ENCODE data around the gene NOXO1. TPM values are rescaled to one million over a fixed set of nuclear protein-coding genes. Genes with fewer than 3 reads are reported as not detected.

NOXO1 gene
- total and polyA plus RNA-seq, 9 of the 15 experiments (the other 6 are each of a cell fraction or from before 2014, with no cell fraction given): not detected

DNA sequence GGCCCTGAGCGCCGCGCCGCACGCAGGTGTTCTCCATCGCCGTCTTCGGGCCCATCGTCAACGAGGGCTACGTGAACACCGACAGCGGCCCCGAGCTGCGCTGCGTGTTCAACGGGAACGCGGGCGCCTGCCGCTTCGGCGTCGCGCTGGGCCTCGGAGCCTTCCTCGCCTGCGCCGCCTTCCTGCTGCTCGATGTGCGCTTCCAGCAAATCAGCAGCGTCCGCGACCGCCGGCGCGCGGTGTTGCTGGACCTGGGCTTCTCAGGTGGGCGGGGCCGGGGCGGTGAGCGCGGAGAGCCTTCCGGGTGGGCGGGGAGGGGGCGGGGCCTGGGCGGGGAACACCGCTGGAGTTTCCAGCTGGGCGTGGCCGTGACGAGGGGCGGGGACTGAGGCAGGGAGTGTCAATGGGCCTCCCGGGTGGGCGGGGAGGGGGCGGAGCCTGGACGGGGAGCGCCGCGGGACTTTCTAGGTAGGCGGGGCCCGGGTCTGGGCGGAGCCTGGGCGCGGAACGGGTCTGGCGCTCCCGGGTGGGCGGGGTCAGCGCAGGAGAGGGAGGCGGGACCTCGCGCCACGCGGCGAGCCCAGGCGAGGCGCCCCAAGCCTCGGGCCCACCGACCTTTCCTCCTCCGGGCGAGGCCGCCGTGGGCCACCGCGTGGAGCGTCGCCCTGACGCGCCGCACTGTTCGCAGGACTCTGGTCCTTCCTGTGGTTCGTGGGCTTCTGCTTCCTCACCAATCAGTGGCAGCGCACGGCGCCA is 10.9 kb upstream of the NOXO1 start (continued):
- TF ChIP-seq, protein P1, sequence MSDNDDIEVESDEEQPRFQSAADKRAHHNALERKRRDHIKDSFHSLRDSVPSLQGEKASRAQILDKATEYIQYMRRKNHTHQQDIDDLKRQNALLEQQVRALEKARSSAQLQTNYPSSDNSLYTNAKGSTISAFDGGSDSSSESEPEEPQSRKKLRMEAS (CRISPR knock-in tag; IDR thresholded peaks at IDR 0.05): peak; percentile 96
- peak; percentile 31 for TF ChIP-seq FUS (optimal IDR thresholded peaks at IDR 0.05; ENCODE audit: low read depth, low read length)
- no peak for TF ChIP-seq SMAD2 (IDR thresholded peaks at IDR 0.05; ENCODE audit: low read depth, low read length)
- no peak for TF ChIP-seq ZNF316 (IDR thresholded peaks at IDR 0.05)
- peak; percentile 80 for TF ChIP-seq PHF20 (IDR thresholded peaks at IDR 0.05; ENCODE audit: partially characterized antibody)
- TF ChIP-seq MTA3 (IDR thresholded peaks at IDR 0.05; ENCODE audit: borderline replicate concordance): peak; percentile 59
- TF ChIP-seq KDM5B (IDR thresholded peaks at IDR 0.05; ENCODE audit: insufficient replicate concordance, low read depth, low read length): peak; percentile 71
- no peak for TF ChIP-seq DACH1 (IDR thresholded peaks at IDR 0.05; ENCODE audit: partially characterized antibody)
- no peak for TF ChIP-seq SRSF3 (IDR thresholded peaks at IDR 0.05; ENCODE audit: insufficient read depth, low read length)
- TF ChIP-seq PHB2 (IDR thresholded peaks at IDR 0.05; ENCODE audit: low read depth): no peak
- TF ChIP-seq HNRNPK (IDR thresholded peaks at IDR 0.05; ENCODE audit: low read depth, low read length, poor library complexity, severe bottlenecking): no peak
- no peak for TF ChIP-seq POLR3G (IDR thresholded peaks at IDR 0.05; ENCODE audit: extremely low read depth, insufficient read length, insufficient replicate concordance)
- TF ChIP-seq SMARCA5 (IDR thresholded peaks at IDR 0.05): no peak
- TF ChIP-seq, protein P2, sequence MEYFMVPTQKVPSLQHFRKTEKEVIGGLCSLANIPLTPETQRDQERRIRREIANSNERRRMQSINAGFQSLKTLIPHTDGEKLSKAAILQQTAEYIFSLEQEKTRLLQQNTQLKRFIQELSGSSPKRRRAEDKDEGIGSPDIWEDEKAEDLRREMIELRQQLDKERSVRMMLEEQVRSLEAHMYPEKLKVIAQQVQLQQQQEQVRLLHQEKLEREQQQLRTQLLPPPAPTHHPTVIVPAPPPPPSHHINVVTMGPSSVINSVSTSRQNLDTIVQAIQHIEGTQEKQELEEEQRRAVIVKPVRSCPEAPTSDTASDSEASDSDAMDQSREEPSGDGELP (CRISPR knock-in tag; IDR thresholded peaks at IDR 0.05; ENCODE audit: borderline replicate concordance): peak; percentile 39
- no peak for TF ChIP-seq DMBX1 (CRISPR knock-in tag; IDR thresholded peaks at IDR 0.05; ENCODE audit: borderline replicate concordance)
- TF ChIP-seq ZNF707 (CRISPR knock-in tag; conservative IDR thresholded peaks at IDR 0.05): no peak
- TF ChIP-seq ZNF253 (CRISPR knock-in tag; conservative IDR thresholded peaks at IDR 0.05): no peak
- TF ChIP-seq XRCC3 (IDR thresholded peaks at IDR 0.05): no peak
- 0 out of 2 replicates have a peak, but pooled peaks have one; percentile 55 for TF ChIP-seq IRF2 (CRISPR knock-in tag; IDR thresholded peaks at IDR 0.05)
- TF ChIP-seq NBN (IDR thresholded peaks at IDR 0.05; ENCODE audit: low read depth): peak; percentile 40; the same call in 1 of the 2 replicates
- TF ChIP-seq ZBTB17 (CRISPR knock-in tag; IDR thresholded peaks at IDR 0.05): peak; percentile 51; the same call in 1 of the 2 replicates
- TF ChIP-seq, protein P3, sequence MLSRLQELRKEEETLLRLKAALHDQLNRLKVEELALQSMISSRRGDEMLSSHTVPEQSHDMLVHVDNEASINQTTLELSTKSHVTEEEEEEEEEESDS (CRISPR knock-in tag; IDR thresholded peaks at IDR 0.05): no peak
- TF ChIP-seq, protein P4, sequence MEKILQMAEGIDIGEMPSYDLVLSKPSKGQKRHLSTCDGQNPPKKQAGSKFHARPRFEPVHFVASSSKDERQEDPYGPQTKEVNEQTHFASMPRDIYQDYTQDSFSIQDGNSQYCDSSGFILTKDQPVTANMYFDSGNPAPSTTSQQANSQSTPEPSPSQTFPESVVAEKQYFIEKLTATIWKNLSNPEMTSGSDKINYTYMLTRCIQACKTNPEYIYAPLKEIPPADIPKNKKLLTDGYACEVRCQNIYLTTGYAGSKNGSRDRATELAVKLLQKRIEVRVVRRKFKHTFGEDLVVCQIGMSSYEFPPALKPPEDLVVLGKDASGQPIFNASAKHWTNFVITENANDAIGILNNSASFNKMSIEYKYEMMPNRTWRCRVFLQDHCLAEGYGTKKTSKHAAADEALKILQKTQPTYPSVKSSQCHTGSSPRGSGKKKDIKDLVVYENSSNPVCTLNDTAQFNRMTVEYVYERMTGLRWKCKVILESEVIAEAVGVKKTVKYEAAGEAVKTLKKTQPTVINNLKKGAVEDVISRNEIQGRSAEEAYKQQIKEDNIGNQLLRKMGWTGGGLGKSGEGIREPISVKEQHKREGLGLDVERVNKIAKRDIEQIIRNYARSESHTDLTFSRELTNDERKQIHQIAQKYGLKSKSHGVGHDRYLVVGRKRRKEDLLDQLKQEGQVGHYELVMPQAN (IDR thresholded peaks at IDR 0.05; ENCODE audit: borderline replicate concordance): no peak
- TF ChIP-seq ATF1 (CRISPR knock-in tag; IDR thresholded peaks at IDR 0.05): no peak
- TF ChIP-seq ATF1 (tag; IDR thresholded peaks at IDR 0.05): peak; percentile 41; the same call in 1 of the 2 replicates
- no peak for TF ChIP-seq ZSCAN32 (CRISPR knock-in tag; IDR thresholded peaks at IDR 0.05)
- TF ChIP-seq LCOR (CRISPR knock-in tag; IDR thresholded peaks at IDR 0.05): 0 out of 2 replicates have a peak, but pooled peaks have one; percentile 48
- no peak for TF ChIP-seq ZSCAN29 (IDR thresholded peaks at IDR 0.05)
- no peak for TF ChIP-seq PHTF2 (CRISPR knock-in tag; IDR thresholded peaks at IDR 0.05)
- no peak for TF ChIP-seq OTX1 (CRISPR knock-in tag; IDR thresholded peaks at IDR 0.05)

All from K562 (cell line).